Measurements from ENCODE around the gene LCNL1. TPM values are rescaled to one million over a fixed set of nuclear protein-coding genes. Genes with fewer than 3 reads are reported as not detected.

LCNL1 gene
- total RNA-seq, 1 experiment from 2014 or later: not detected

DNA sequence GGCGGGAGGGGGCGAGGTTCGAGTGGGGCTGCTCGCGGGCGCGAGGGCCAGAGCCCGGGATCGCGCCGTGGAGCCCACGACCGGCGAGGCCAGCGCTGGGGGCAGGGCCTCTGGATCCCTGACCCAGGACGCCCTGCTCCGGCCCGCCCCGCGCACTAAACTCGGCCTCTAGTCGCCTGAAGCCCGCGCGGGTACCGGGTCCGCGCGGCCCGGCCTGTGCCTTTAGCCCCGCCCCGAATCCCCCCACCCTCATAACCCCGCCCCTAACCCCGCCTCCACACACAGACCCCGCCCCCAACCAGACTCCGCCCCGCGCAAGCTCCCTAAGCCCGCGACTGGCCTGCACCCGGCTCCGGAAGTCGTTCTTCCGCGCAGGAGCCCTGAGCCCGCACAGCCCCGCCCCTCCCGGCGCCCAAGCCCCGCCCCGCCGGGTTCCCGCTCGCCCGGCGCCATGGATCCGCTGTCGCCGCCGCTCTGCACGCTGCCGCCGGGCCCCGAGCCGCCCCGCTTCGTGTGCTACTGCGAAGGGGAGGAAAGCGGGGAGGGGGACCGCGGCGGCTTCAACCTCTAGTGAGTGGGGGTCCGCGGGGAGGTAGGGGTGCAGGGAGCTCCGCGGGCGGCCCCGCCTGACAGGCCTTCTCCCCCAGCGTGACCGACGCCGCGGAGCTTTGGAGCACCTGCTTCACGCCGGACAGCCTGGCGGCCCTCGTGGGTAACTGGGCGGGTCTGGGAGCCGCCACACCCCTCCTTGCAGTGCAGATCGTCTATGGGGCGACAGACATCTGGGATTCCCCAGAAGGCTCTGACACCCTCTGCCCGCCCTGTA, 9.4 kb downstream of the LCNL1 start, which contains the start of gene PAXX:
Gene PAXX (plus strand): TSS at position 430 of the 826 bp plus-strand sequence. CDS start 22 bp downstream, at position 452.
- peak; percentile 93 for DNase-seq (ENCODE audit: low spot score)

DNA sequence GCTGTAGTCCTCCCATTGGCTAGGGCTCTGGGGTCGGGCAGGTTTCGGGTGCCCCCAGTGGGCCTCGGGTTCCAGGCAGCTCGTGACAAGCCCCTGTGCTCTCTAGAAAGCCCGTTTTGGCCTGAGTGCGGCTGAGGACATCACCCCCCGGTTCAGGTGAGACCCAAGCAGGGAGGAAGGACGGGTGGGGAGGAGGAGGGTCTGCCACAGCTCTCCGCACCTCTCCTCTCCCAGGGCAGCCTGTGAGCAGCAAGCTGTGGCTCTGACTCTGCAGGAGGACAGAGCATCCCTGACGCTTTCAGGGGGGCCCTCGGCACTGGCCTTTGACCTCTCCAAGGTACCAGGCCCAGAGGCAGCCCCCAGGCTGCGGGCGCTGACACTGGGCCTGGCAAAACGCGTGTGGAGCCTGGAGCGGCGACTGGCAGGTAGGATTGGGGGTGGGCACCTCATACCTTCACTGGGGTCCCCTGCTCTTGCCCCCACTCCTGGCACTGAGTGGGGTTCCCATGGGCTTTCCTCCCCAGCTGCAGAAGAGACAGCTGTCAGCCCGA, 10.1 kb downstream of the LCNL1 start:
- no peak for DNase-seq (ENCODE audit: low spot score)

DNA sequence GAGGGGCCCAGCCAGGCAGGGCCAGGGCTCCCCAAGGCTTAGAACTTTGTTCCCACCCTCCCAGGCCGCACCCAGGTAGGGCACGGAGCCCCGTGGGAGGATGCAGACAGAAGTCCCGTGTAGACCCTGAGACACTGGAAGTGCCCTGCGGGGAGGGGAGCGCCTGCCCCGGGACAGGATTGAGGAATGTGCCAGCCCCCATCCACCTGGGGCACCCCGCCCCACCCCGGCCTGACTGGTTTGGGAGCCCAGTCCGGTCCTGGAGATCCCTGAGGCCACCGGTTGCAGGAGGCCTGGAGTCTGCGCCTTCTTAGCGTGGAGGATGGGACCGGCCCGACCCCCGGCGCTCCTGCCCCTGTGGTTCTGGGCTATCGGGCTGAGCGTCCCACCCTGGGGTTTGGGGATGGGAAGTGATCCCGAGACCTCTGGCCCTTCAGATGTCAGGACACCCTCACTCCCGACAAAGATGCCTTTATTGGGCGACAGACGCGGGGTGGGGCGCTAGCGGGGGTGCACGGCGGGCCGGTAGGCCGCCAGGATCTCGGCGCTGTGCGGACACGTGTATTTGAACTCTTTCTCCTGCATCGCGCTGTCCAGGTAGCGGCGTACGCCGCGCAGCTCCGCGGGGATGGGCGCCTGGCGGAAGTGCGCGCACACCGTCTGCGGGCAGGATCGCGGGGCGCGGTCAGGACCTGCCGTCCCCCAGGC, 11.5 kb downstream of the LCNL1 start:
- no peak for DNase-seq (ENCODE audit: low spot score)

DNA sequence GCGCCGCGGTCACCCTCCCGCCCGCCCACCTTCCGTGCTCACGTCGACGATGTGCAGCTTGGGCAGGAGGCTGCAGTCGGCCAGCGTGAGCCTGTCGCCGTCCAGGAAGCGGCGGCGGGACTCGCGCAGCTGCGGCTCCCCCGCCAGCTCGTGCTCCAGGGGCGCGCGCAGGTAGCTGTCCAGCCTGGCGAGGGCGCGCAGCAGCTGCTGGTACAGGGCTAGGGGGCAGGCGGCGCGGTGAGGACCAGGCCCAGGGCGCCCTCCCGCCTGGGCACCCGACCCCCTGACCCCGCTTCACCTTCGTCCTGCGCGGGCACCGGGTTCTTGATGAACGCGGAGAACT, 12.1 kb downstream of the LCNL1 start:
- no peak for DNase-seq (ENCODE audit: low spot score)

DNA sequence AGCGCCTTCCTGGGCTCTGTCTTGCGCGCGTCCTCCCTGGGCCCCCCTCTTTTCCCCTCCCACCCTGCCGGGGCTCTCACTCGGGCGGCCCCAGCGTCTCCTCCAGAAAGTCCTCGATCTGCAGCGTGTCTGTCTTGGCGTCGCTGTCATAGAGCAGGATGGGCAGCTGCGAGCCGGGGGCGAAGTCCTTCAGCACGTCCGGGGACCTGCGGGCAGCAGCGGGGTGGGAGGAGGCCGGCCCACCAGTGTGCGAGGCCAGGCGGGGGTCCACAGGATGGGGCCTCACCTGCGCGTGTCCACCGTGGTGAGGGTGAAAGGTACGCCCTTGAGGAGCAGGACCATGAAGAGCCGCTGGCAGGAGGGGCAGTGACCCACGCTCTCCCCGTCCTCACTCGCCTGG, 12.6 kb downstream of the LCNL1 start:
- no peak for DNase-seq (ENCODE audit: low spot score)

DNA sequence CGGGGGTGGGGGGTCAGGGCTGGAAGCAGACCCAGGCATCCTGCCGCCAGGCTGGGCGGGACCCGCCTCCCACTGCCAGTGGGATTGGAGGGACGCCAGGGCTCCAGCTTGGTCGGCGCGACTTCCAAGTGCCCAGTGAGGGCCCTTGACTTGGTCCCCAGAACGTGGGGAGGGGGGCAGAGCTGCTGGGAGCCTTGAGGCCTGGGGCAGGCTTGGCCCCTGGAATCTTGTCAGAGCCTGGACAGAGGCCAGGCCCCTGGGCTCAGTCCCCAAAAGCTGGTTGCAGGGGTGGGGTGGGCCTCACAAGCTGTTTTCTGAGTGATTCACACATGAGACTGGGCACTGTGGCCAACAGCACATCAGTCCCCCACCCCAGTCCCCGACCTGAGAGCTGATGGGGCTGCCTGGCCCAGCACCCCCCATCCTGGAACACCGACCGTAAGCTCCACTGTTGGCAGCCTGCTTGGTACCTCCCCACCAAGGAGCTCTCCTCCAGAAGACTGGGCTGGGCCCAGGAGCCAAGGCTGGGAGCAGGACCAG, 13.0 kb downstream of the LCNL1 start:
- peak; percentile 46 for DNase-seq (ENCODE audit: low spot score)

DNA sequence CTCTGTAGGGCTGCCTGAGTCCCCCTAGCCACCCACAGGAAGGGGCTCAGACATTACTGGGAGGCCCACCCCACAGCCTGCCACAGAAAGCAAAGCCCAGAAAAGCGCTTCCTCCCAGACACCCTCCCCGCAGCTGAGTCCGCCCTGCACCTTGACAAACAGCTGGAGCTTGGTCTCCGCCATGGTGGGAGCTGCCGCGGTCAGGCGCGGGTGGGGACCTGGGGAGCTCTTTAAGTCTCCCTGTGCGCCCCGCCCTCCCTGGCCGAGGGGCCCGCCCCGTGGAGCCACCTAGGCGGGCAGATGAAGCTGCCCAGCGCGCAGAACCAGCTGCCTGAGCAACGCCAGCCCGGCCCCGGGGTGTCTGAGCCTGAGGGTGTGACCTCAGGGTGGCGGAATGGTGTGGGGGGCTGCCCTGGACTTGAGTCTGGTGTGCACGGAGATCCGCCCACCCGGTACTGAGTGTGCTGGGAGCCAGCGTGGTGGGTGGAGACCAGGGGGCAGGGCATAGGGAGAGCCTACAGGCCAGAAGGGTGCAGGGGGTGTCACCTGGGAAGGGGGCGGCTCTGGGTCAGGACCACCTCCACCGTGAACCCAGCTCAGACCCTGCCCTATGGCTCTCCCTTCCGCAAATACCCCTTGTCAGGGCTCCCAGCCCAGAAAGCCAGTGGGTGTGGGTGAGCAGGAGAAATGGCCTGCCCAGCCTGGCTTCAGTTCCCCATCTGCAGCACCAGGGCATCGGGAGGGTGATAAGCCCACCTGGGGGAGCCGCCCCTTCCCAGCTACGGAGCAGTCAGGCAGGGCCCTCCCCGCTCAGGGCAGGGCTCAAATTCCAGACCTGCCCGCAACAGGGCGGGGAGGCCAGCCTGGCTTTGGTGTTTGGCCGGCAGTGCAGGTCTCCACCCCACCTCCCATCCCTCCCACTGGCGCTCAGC, 13.8 kb downstream of the LCNL1 start, which contains the start of gene CLIC3:
Gene CLIC3 (minus strand): TSS at position 208 of the 932 bp plus-strand sequence. CDS start 25 bp downstream, at position 183.
- peak; percentile 81 for DNase-seq (ENCODE audit: low spot score)

DNA sequence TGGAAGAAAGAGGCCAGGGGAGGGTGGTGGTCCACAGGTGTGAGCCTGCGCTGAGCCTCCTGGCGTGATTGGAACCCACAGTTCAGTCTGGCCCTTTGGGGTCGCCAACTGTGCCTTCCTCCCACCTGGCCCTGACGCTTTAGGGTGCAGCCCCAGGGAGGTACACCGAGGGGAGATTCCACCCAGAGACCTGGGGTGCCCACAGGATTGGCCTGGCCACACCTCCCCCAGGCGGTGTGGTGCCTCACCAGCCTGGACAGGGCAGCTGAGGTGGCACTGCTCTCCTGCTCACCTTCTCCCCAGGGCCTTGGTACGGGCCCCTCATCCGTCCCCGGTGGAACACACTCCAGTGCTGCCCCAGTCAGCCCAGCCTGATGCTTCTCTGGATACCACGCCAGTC, 14.6 kb downstream of the LCNL1 start:
- DNase-seq (ENCODE audit: low spot score): peak; percentile 42

DNA sequence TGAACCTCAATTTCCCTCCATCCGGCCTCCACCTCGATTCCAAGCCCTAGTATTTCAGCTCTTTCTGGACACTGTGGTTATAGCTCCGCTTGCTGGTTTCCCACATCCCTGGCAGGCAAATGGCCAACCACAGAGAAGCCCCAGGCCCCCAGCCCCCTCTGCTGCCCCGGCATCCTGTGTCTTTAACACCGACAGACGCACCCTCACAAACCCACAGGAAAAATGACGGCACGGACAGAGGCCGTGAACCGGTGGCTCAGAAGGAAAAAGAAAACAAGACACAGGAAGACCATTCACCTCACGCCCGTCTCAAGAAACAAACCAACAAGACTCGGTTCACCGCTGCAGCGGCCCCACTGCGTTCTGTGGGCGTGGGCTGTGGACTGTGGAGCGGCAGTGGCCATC, 15.0 kb downstream of the LCNL1 start:
- DNase-seq (ENCODE audit: low spot score): peak; percentile 27

DNA sequence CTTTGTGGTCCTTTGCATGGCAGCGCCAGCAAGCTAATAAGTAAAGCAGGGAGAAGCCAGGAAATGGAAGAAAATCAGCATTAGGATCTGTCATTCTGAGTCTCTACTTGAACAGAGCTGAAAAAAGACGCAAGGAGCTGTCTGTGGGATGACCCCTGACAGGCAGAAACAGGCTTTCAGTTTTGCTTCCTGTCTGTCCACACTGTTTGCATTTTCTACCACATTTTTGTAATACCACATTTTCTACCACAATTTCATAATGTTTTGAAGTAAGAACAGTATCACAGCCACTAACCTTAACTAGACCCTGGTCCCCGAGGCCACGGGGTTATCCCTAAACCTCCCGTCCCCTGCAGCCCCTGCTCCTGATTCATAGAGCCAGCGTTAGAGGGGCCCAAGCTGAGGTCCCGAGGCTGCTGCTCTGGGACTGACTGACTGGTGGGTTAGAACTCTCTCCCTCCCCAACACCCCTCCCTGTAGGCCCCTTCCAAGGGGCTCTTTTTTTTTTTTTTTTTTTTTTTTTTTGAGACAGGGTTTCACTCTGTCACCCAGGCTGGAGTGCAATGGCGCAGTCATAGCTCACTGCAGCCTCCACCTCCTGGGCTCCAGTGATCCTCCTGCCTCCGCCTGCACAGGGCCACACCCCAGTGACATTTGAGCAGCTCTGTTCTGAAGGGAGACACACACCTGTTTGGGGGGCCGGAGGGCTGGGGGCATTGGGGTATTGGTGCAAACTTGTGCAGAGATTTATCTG, 17.6 kb downstream of the LCNL1 start:
- no peak for DNase-seq (ENCODE audit: low spot score)

DNA sequence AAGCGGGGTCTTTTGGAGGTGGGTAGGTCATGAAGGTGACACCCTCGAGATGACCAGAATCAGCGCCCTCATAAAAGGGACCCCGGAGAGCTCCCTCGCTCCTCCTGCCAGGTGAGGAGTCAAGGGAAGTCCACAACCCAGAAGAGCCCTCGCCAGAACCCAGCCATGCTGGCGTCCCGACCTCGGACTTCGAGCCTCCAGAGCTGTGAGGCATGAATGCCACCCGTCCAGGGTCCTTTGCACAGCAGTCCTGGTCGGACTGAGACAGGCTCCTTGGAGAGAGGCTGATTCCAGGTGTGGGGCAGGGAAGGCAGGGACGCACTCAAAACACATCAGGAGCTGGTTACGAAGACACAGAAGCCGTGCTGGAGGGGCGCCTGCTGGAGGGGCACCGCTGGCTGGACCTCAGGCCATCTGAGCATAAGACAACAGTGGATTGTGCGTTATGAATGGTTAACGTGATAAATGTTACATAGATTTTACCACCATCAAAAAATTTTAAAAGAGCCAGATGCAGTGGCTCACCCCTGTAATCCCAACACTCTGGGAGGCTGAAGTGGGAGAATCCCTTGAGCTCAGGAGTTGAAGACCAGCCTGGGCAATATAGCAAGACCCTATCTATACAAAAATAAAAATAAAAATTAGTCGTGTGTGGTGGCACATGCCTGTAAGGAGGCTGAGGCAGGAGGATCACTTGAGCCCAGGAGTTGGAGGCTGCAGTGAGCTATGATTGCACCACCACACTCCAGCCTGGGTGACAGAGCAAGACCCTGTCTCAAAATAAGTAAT, 19.3 kb downstream of the LCNL1 start:
- no peak for DNase-seq (ENCODE audit: low spot score)

DNA sequence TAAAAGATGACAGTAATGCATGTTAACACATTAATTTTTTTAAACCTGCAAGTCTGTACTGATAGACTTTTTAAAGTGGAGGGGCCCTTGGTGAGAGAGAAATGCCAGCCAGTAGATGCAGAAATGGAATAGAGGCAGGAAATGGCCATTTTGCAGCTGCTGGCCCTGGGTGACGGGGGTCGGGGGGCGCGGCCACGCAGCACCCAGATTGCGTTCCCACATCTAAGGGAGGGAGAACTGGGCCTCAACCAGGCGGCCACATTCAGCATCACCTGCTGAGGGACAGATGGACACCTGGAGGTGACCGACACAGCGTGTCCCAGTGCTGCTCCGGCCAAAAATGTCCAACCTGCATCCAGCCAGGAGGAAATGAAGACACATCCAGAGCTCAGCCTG, 19.9 kb downstream of the LCNL1 start:
- no peak for DNase-seq (ENCODE audit: low spot score)

DNA sequence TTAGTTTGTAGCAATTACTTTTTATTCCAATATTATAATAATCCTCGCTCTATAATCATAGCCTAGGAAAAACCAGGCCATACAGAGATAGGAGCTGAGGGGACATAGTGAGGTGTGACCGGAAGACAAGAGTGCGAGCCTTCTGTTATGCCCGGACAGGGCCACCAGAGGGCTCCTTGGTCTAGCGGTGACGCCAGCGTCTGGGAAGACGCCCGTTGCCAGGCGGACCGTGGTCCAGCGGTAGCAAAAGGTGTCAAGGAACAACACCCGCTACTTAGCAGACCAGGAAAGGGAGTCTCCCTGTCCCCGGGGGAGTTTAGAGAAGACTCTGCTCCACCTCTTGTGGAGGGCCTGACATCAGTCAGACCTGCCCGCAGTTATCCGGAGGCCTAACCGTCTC, 21.5 kb downstream of the LCNL1 start:
- peak; percentile 36 for DNase-seq (ENCODE audit: low spot score)

DNA sequence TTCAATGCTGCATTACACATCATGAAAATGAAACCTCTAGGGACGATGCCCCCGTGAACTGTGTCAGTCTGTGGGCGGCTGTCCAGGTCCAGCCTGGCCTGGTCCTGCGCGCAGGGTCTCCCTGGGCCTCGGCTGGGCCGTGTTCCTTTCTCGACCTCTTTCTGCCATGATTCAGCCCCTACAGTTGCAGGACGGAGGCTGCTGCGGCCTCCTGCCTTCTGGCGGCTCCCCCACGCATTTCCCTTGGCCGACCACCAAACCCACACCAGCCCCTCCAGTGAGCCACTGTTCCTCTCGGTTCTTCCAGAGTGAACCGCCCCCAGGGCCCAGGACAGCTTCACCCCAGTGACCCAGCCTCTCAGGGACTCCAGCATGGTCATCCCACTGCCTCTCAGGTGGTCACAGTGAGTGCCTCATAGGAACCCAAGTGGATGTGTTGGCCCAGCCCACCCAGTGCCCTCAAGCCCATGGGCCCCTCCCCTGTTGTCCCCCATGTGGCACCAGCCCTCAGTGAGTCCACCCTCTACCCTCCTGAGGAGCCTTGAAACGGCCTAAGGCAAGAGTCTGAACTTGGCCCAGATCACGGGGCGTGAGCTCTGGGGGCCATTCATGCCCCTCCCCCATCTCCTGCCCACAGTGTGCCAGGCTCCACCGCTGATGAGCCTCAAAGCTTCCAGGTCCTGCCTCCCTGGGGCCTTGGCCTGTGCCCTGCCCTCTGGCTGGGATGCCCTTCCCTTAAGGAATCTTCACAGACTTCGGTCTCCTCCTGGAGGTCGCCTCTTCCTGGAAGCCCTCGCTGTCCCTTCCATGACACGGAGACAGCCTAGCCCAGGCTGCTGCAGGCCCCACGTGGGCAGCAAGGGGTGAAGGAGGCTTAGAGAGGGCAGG, 23.6 kb downstream of the LCNL1 start:
- DNase-seq (ENCODE audit: low spot score): no peak

DNA sequence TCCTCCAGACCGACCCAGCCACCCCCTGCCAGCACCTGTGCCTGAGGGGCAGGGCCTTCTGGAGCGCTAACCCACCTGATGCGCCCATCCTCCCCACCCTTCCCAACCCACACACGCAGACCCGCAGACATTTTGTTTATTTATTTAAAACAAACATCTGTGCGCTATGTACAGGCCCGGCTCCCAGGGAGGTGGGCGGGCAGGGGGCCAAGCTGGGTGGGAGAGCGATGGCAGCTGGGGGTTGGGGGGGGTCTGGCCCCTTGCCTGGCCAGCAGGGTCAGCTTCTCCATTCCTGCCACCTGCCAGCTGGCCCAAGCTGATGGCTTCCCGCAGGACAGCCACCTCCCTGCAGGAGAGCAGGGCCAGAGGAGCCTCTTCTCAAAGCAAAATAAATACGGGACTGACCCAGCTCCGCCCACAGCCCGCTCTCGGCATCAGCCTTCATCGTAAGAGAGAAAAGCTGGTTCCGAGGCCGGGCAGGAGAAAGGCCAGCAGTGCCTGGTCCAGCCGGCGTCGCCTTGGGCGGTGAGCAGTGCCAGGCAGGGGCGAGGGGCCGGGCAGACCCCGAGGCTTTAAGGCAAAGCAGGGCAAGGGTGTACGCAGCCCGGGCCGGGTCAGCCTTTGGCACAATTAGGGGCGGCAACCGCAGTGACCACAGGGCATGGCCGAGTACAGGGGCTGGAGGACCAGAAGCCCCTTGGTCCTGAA, 24.5 kb downstream of the LCNL1 start:
- DNase-seq (ENCODE audit: low spot score): no peak

DNA sequence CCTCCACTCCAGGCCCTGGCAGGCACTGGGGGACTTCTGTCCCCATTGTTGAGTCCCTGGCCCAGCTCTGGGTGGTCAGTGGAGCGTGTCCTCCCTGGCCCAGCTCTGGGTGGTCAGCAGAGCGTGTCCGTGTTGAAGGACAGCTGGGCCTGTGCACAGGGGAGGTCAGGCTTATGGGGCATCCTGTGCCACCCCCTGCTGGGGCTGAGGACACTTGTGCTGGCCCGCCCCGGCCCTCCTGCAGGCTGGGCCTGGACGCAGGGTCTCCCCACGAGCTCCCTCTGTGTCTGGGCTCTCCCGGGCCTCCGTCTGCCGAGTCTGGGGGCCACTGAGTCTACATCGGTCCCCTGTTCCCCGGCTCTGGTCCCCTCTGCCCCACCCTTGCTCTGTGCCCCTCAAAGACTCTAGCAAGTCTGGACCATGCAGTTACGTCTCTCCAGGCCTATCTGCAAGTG, 25.1 kb downstream of the LCNL1 start:
- DNase-seq (ENCODE audit: low spot score): no peak

DNA sequence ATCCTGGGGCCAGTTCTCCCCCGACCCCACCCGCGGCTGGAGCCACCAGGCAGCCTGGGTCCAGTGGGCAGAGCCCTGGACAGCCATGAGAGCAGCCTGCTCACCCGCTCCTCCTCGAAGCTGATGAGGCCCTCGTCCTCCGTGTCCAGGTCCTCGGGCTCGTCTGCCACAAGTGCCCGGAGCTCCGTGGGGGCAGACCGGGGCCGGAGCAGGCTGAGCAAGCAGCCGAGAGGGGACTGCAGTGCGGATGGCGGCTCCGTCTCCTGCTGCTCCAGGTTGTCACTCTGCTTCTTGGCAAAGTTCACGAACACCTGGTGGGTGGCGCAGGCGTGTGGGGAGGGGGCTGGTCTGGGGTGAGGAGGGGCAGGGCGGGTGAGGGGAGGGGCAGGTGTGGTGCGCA, 25.5 kb downstream of the LCNL1 start:
- DNase-seq (ENCODE audit: low spot score): no peak

DNA sequence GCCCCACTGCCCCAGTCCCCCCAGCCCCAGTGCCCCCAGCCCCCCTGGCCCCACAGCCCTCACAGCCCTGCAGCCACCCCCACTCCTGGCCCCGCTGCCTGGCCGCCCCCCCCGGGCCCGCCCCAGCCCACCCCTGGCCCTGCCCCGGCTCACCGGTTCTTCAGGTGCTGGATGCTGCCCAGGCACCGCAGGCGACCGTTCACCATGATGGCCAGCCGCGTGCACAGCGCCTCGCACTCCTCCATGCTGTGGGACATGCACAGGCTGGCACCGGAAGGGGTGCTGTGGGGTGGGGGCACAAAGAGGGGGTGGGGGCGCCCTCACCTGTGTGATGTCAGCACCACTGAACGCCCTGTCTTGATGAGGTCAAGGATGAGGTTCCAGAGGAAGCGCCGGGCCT, 26.4 kb downstream of the LCNL1 start:
- no peak for DNase-seq (ENCODE audit: low spot score)
